ENCODE measurements around the gene CEACAM18.
"Not testable (repeated sequence)": the region's sequence is repeated elsewhere in the genome, so short reads cannot be mapped to it uniquely, and the experiment has no call there.

The CEACAM18 gene

GRCh38 chr19:51493776-51494175, 15.4 kb downstream of the CEACAM18 start:
- Histone ChIP-seq H3K27ac (ENCODE audit: low read depth, low read length, severe bottlenecking) (no peak overlapping the region), H3K9me3 (ENCODE audit: control insufficient read depth, low read length) (no peaks in the 10 kb centered on the region), H3K4me1 (ENCODE audit: control insufficient read depth, insufficient read depth, low read length, poor library complexity, severe bottlenecking) (no peaks in the 10 kb centered on the region), H3K4me3 (ENCODE audit: extremely low read depth, insufficient read depth, low read length, poor library complexity, severe bottlenecking) (no peak overlapping the region), H3K36me3 (ENCODE audit: control insufficient read depth, insufficient read depth, low read length) (no peaks in the 10 kb centered on the region)
- 24 to 43% methylated on average over 2 of the region's 2 CpGs for WGBS, 2 experiments (ENCODE audit: insufficient coverage in 2 of 2)

DNA sequence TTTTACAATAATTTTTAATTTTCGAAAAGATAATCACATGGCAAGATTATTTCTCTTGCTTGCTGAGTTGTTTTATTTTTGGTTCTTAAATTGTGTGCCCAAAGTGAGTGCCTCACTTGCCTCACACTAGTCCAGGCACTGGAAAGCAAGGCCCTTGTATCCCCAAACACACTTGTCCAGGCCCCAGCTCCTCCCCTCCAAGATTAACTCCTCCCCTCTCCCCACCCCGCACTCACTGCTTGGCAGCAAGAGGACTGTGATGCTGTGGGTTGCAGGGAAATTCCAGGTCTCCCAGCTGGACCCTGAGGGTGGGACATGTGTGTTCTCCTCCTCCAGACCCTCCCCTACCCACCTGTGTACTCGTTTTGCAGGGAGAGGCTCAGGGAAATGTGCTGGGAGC, 19.3 kb downstream of the CEACAM18 start:
- H3K36me3 ChIP-seq (ENCODE audit: control insufficient read depth, insufficient read depth, low read length) = no peaks in the 10 kb centered on the region
- no peak overlapping the region for H3K27ac ChIP-seq (ENCODE audit: low read depth, low read length, severe bottlenecking)
- no peaks in the 10 kb centered on the region for H3K9me3 ChIP-seq (ENCODE audit: control insufficient read depth, low read length)
- 50% methylated on average over 1 of the region's 3 CpGs; no CpG with 5 or more reads in 1 of the 2 experiments for WGBS, 2 experiments (ENCODE audit: insufficient coverage in 2 of 2)
- H3K4me1 ChIP-seq (ENCODE audit: control insufficient read depth, insufficient read depth, low read length, poor library complexity, severe bottlenecking) = no peaks in the 10 kb centered on the region
- H3K4me3 ChIP-seq (ENCODE audit: extremely low read depth, insufficient read depth, low read length, poor library complexity, severe bottlenecking) = no peak overlapping the region

- not testable (repeated sequence) for H3K4me1 ChIP-seq (ENCODE audit: control insufficient read depth, insufficient read depth, low read length, poor library complexity, severe bottlenecking); H3K4me3 ChIP-seq (ENCODE audit: extremely low read depth, insufficient read depth, low read length, poor library complexity, severe bottlenecking); H3K27ac ChIP-seq (ENCODE audit: low read depth, low read length, severe bottlenecking); H3K36me3 ChIP-seq (ENCODE audit: control insufficient read depth, insufficient read depth, low read length); H3K9me3 ChIP-seq (ENCODE audit: control insufficient read depth, low read length)
- 53 to 60% methylated on average over 1 to 3 of the region's 8 CpGs for WGBS, 2 experiments (ENCODE audit: insufficient coverage in 2 of 2)
Observed at GRCh38 chr19:51500931-51501330, 22.6 kb downstream of the CEACAM18 start.

- Histone ChIP-seq H3K9me3 (ENCODE audit: control insufficient read depth, low read length) (no peaks in the 10 kb centered on the region), H3K27ac (ENCODE audit: low read depth, low read length, severe bottlenecking) (no peak within 1 kb of the TSS), H3K4me1 (ENCODE audit: control insufficient read depth, insufficient read depth, low read length, poor library complexity, severe bottlenecking) (no peaks in the 10 kb centered on the region), H3K36me3 (ENCODE audit: control insufficient read depth, insufficient read depth, low read length) (no peaks in the 10 kb centered on the region), H3K4me3 (ENCODE audit: extremely low read depth, insufficient read depth, low read length, poor library complexity, severe bottlenecking) (no peak within 1 kb of the TSS)
- 73 to 89% methylated on average over 3 to 8 of the region's 12 CpGs for WGBS, 2 experiments (ENCODE audit: insufficient coverage in 2 of 2)
Observed at GRCh38 chr19:51501594-51502263, 23.4 kb downstream of the CEACAM18 start, which contains the start of gene SIGLEC12. SIGLEC12 (minus strand) TSS chr19:51501800; CDS start chr19:51501733, 67 bp downstream.

- Histone ChIP-seq H3K4me1 (ENCODE audit: control insufficient read depth, insufficient read depth, low read length, poor library complexity, severe bottlenecking) (no peaks in the 10 kb centered on the region), H3K4me3 (ENCODE audit: extremely low read depth, insufficient read depth, low read length, poor library complexity, severe bottlenecking) (no peak overlapping the region), H3K27ac (ENCODE audit: low read depth, low read length, severe bottlenecking) (no peak overlapping the region), H3K9me3 (ENCODE audit: control insufficient read depth, low read length) (no peaks in the 10 kb centered on the region), H3K36me3 (ENCODE audit: control insufficient read depth, insufficient read depth, low read length) (no peaks in the 10 kb centered on the region)
- 74 to 94% methylated on average over 3 of the region's 5 CpGs for WGBS, 2 experiments (ENCODE audit: insufficient coverage in 2 of 2)
Observed at GRCh38 chr19:51503286-51503817, 25.0 kb downstream of the CEACAM18 start.

GRCh38 chr19:51503896-51504295, 25.6 kb downstream of the CEACAM18 start:
- no peaks in the 10 kb centered on the region for H3K36me3 ChIP-seq (ENCODE audit: control insufficient read depth, insufficient read depth, low read length)
- 71% methylated on average over 1 of the region's 3 CpGs; no CpG with 5 or more reads in 1 of the 2 experiments for WGBS, 2 experiments (ENCODE audit: insufficient coverage in 2 of 2)
- no peak overlapping the region for H3K4me3 ChIP-seq (ENCODE audit: extremely low read depth, insufficient read depth, low read length, poor library complexity, severe bottlenecking)

GRCh38 chr19:51505904-51506303, 27.6 kb downstream of the CEACAM18 start:
- no peaks in the 10 kb centered on the region for H3K36me3 ChIP-seq (ENCODE audit: control insufficient read depth, insufficient read depth, low read length)
- no peaks in the 10 kb centered on the region for H3K4me1 ChIP-seq (ENCODE audit: control insufficient read depth, insufficient read depth, low read length, poor library complexity, severe bottlenecking)
- WGBS, 2 experiments (ENCODE audit: insufficient coverage in 2 of 2) = 44% methylated on average over 2 of the region's 3 CpGs; no CpG with 5 or more reads in 1 of the 2 experiments
- no peaks in the 10 kb centered on the region for H3K9me3 ChIP-seq (ENCODE audit: control insufficient read depth, low read length)
- no peak overlapping the region for H3K4me3 ChIP-seq (ENCODE audit: extremely low read depth, insufficient read depth, low read length, poor library complexity, severe bottlenecking)
- no peak overlapping the region for H3K27ac ChIP-seq (ENCODE audit: low read depth, low read length, severe bottlenecking)

More at GRCh38 chr19:51503896-51504295, 25.6 kb downstream of the CEACAM18 start:
- Histone ChIP-seq H3K27ac (ENCODE audit: low read depth, low read length, severe bottlenecking) (no peak overlapping the region), H3K4me1 (ENCODE audit: control insufficient read depth, insufficient read depth, low read length, poor library complexity, severe bottlenecking) (no peaks in the 10 kb centered on the region), H3K9me3 (ENCODE audit: control insufficient read depth, low read length) (no peaks in the 10 kb centered on the region)

DNA sequence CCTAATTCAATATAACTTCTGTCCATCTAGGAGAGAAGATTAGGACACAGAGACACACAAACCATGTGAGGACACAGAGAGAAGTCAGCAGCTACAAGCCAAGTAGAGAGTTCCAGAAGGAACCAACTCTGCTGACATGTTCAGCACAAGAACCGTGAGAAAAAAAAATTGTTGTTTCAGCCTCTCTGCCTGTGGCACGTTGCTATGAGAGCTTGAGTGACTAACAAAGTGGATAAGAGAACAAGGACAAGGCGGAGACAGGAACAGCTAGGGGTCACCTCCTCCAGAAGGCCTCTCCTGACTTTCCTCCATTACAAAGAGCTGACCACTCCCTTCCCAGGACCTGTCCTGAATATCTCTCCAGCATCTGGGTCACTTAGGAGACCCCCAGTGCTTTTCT, 28.9 kb downstream of the CEACAM18 start:
- WGBS, 2 experiments (ENCODE audit: insufficient coverage in 2 of 2) = 56 to 62% methylated on average over 2 to 3 of the region's 3 CpGs
- Histone ChIP-seq H3K27ac (ENCODE audit: low read depth, low read length, severe bottlenecking) (no peak overlapping the region), H3K4me3 (ENCODE audit: extremely low read depth, insufficient read depth, low read length, poor library complexity, severe bottlenecking) (no peak overlapping the region), H3K9me3 (ENCODE audit: control insufficient read depth, low read length) (no peaks in the 10 kb centered on the region), H3K4me1 (ENCODE audit: control insufficient read depth, insufficient read depth, low read length, poor library complexity, severe bottlenecking) (no peaks in the 10 kb centered on the region), H3K36me3 (ENCODE audit: control insufficient read depth, insufficient read depth, low read length) (no peaks in the 10 kb centered on the region)

DNA sequence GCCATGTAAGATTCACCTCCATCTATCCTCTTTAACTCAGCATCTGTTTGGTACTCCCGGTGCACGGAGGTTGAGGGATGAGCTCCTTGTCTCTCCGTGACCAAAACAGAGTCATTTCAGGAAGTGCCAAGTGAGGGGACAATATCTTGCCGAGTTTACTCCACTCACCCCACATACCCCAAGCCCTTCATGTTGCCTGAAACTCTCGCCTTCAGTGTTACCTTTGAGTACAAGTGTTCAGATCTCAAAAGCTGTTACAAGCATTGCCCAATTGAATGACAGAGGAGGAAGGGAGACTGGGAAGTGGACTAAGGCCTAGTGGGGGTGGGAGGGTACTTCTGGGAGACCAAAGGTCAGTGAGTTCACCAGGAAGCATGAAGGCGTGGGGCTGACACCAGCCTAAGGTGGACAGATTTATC, 29.3 kb downstream of the CEACAM18 start:
- 76 to 77% methylated on average over 3 to 5 of the region's 6 CpGs for WGBS, 2 experiments (ENCODE audit: insufficient coverage in 2 of 2)
- no peak overlapping the region for H3K4me3 ChIP-seq (ENCODE audit: extremely low read depth, insufficient read depth, low read length, poor library complexity, severe bottlenecking)
- no peaks in the 10 kb centered on the region for H3K9me3 ChIP-seq (ENCODE audit: control insufficient read depth, low read length)
- H3K4me1 ChIP-seq (ENCODE audit: control insufficient read depth, insufficient read depth, low read length, poor library complexity, severe bottlenecking) = no peaks in the 10 kb centered on the region
- no peak overlapping the region for H3K27ac ChIP-seq (ENCODE audit: low read depth, low read length, severe bottlenecking)
- H3K36me3 ChIP-seq (ENCODE audit: control insufficient read depth, insufficient read depth, low read length) = no peaks in the 10 kb centered on the region

DNA sequence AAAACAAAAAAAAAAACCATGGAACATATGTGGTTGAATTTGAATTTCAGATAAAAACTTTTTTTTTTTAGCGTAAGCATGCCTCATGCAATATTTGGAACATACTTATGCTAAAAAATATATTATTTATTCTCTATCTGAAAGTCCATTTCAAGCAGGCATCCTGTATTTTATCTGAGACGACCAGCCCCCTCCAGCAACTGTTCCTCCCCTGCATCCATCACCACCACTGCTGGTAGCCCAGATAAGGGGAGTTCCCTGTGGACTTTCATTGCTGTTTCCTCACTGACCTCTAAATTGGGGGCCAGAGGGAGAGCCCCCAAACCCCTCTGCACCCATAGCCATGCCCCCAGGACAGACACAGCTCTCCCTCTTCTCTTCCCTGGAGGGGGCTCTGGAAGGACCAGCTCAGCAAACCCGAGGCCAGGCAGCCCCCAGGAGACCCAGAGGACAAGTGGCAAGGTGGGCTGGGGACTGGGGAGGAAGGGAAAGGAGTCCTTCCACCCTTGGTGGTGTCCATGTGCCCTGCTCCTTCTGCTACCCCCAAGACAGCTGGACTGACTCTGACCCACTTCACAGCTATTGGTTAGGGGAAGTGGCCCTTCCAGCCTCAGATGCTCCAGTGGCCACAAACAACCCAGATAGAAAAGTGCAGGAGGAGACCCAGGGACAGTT, 29.9 kb downstream of the CEACAM18 start:
- Histone ChIP-seq H3K36me3 (ENCODE audit: control insufficient read depth, insufficient read depth, low read length) (no peaks in the 10 kb centered on the region), H3K9me3 (ENCODE audit: control insufficient read depth, low read length) (no peaks in the 10 kb centered on the region), H3K4me1 (ENCODE audit: control insufficient read depth, insufficient read depth, low read length, poor library complexity, severe bottlenecking) (no peaks in the 10 kb centered on the region), H3K27ac (ENCODE audit: low read depth, low read length, severe bottlenecking) (no peak overlapping the region), H3K4me3 (ENCODE audit: extremely low read depth, insufficient read depth, low read length, poor library complexity, severe bottlenecking) (no peak overlapping the region)
- WGBS, 2 experiments (ENCODE audit: insufficient coverage in 2 of 2) = no CpG with 5 or more reads among the region's 3 CpGs

Data from mesodermal cell (in vitro differentiated cells).